Measurements from ENCODE around the gene WDR62.
A peak's percentile ranks its signal among the peaks of the same experiment; 100 is the strongest.
"Not testable (repeated sequence)": the region's sequence is repeated elsewhere in the genome, so short reads cannot be mapped to it uniquely, and the experiment has no call there.

WDR62 gene

DNA sequence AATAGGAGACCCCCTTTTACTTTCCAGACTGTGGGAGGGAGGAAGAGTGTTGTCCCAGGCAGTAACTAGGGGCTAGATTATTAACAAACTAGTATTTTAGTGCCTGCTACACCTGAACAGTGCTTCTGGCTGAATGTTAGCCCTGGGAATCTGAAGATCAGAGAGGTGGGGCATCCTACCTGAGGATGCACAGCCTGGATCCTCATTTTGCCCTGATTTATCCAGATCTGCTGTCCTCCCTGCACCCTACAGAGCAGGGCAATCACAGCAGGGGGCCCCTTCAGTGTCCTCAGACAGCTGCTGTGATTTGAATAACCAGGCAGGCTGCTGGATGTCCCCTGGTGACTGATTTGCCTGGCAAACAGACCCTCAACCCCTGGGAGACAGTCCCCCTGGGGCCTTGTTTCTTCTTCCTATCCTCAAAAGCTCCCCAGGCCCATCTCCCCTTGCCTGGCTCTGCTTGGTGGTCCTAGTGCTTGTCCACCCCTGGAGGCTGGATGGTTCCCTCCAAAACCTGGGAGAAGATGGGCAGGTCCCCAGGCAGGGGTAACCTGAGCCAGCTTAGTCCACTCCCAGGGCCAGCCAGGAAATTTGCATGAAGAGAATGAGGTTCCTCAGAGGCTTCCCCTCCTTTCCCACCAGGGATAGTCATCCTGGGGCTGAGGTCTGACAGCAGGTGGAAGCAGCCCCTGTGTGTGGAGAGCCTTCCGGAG, 55.9 kb downstream of the WDR62 start, which contains the start of gene OVOL3:
OVOL3 (plus strand) TSS at position 657 of the 713 bp plus-strand sequence. CDS start 60 bp downstream, outside the sequence.
- no peak for DNase-seq (ENCODE audit: low read depth in 2 of 2)

DNA sequence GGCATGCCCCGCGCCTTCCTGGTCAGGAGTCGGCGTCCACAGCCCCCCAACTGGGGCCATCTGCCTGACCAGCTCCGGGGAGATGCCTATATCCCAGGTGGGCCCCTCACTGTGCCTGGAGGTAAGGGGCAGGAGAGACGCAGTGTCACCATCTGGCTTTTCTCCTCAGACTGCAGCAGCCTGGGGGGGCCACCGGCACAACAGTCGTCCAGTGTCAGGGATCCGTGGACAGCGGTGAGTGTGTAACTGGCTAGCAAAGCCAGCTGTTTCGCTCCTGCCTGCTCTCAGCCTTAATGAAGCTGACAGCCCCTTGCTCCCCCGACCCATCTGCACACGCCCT, 56.5 kb downstream of the WDR62 start:
- DNase-seq (ENCODE audit: low read depth in 2 of 2), result no peak

DNA sequence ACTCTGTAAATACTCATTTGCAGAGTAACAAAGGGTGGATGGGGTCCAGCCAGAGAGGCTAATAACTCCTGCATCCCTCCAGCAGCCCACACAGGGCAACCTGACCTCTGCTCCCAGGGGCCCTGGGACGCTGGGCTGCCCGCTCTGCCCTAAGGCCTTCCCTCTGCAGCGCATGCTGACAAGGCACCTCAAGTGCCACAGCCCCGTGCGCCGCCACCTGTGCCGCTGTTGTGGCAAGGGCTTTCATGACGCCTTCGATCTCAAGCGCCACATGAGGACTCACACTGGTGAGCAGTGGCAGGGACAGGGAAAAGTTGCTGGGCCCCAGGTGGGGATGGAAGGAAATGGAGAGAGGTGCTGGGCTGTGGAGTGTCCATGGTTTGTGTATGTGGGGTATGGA, 58.0 kb downstream of the WDR62 start:
- DNase-seq (ENCODE audit: low read depth in 2 of 2), result no peak

DNA sequence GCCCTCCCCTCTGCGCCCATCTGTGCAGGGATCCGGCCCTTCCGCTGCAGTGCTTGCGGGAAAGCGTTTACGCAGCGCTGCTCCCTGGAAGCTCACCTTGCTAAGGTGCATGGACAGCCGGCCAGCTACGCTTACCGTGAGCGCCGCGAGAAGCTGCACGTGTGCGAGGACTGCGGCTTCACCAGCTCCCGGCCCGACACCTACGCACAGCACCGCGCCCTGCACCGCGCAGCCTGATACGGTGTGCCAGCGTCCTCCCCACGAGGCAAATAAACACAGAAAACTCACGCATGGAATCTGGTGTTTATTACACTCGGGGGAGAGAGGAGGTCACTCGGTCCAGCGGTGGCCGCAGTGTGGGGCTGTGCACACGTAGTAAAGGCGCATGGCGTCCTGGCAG, 58.7 kb downstream of the WDR62 start:
- DNase-seq (ENCODE audit: low read depth in 2 of 2), result no peak

DNA sequence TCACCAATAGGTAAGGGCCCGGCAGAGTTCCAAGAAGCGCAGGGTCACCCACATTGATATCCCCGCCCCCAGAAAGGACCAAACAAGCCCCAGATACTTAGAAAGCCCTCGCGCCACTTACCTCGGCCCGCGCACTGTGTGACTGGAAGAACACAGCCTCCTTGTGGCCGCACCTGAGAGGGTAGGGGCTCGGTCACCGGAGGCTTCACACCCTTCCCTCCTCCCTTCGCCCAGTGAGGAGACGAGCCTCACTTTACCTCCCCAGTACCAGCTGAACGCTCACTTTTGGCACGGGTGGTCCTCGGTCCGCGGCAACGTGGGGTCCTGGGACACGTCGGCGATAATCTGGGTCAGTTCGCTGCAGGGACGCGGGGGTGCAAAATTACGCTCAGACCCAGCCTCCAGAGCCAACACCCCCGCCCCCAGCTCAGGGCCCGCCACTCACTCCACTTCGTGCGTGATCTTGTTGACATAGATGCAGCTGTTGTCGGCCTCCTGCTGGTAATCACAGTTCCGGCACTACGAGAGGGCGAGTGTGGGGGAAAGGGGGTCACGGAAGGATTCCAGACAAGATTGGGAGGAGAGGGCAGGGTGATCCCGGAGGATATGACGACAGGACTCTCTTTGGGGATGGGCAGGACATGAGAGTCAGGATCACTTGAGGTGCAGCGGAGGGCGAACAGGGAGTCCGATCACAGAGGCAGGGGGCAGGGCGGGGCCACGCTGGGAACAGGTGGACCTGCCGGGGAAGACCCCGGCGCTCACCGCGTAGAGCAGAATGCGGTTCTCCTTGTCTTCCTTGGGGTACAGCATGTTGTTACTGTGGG, 59.4 kb downstream of the WDR62 start:
- DNase-seq (ENCODE audit: low read depth in 2 of 2), result no peak

DNA sequence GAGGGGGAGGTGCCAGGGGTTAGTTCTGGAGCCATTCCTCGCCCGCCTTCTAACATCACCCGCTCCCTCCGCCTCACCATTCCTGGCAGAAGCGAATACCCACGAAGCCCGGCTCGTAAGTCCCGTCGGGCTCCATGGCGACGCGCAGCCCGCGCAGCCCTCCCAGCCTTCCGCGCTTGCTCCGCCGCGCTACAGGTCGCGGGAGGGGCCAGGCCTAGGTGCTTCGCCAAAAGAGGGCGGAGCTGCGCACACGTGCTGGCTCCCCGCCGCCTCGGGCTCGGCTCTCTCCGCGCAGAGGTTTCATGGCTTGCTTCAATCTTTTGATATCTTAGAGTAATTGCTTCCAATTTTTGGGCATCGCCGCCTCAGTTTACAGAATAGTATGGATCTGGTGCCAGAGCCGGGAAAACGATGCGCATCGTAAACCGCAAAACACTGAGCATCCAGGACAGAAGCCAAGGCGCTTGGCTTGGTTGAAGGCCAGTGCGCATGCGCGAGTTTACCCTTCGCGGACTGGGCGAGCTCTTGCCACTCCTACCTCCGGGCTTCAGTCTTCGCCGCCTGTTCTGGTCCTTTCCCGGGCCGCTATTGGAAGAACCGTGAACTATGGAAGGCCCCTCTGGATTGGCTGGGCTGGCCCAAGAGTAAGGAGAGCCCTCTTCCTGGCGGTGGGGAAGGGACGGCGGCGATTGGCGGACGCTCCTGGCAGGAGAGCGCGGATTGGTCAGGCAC, 60.2 kb downstream of the WDR62 start, which contains the start of gene POLR2I:
POLR2I (minus strand) TSS at position 155 of the 732 bp plus-strand sequence; CDS start at position 136, 19 bp downstream.
- peak; percentile 100 for DNase-seq (ENCODE audit: low read depth in 2 of 2)

DNA sequence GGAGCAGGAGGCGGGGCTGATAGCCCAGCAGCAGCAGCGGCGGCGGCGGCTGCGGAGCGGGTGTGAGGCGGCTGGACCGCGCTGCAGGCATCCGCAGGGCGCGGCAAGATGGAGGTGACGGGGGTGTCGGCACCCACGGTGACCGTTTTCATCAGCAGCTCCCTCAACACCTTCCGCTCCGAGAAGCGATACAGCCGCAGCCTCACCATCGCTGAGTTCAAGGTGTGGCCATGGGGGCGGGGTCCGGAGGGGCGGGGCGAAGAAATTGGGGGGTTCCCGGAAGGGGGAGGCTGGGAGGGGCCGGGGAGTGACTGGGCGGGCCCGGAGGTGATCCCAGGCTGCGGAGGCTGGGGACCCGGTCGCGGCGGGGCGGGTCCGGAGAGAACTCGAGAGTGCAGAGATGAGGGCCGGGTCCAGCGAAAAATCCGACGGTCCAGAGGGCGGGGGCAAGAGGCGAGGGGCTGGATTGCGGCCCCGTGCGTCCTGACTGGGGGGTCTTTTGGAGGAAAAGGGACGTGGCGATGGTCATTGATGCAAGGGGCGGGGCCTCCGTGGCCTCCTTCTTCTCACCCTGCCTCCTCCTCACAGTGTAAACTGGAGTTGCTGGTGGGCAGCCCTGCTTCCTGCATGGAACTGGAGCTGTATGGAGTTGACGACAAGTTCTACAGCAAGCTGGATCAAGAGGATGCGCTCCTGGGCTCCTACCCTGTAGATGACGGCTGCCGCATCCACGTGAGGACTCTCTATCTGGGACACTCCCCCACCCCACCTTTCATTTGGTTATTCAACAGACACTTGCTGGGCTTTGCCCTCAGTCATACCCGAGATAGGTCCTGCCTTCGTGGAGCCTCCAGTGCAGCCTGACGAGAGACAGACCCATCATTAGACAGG, 61.0 kb downstream of the WDR62 start, which contains the start of gene TBCB:
TBCB (plus strand) TSS at position 16 of the 891 bp plus-strand sequence; CDS start at position 109, 93 bp downstream.
- no peak for DNase-seq (ENCODE audit: low read depth in 2 of 2)

DNA sequence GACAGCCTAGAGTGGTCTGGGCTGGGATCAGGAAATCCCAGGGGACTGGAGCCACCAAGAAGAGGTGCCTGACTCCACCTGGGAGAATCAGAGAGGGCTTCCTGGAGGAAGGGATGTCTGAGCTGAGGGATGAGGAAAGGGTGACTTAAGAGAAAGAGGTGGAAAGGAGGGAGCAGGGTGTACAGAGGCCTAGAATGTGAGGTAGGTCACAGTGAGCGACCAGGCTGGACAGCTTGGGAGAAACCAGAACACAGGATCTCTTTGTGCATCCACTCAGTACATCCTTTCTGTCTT, 61.6 kb downstream of the WDR62 start:
- DNase-seq (ENCODE audit: low read depth in 2 of 2), result no peak

DNA sequence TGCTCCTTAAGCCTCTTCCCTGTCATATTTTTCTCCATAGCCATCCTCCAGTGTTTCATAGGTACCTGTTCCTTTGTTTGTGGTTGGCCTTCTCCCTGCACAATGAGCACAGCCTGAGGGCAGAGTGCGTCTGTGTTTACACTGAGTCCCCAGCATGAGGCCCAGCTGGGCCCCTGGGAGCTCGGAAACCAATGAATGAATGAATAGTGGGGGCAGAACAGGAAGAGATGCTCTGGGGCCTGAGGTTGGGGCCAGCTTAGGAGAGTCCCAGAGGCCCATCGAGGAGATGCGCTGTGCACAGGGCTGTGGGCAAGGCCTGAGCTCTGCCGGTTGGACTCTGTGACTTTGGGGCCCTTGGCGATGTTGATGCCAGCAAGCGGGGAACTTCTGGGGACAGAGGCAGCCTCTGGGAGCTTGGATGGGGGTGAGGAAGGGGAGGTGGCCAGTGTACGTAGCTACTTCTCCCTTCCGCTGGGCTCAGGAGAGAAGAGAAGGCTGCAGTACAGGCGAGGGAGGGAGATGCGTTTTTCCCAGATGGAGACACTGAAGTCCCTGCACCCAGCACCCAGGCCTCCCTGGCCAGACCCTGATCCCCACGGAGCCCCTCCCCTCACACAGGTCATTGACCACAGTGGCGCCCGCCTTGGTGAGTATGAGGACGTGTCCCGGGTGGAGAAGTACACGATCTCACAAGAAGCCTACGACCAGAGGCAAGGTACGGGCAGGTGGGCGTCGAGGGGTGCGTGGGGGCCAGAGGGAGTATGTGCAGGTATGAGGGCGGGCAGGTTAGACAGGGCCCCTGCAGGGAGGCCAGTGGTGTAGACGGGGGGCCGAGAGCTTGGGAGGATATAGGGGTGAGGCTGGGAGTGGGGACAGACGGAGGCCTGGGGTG, 65.6 kb downstream of the WDR62 start:
- DNase-seq (ENCODE audit: low read depth in 2 of 2), result no peak

DNA sequence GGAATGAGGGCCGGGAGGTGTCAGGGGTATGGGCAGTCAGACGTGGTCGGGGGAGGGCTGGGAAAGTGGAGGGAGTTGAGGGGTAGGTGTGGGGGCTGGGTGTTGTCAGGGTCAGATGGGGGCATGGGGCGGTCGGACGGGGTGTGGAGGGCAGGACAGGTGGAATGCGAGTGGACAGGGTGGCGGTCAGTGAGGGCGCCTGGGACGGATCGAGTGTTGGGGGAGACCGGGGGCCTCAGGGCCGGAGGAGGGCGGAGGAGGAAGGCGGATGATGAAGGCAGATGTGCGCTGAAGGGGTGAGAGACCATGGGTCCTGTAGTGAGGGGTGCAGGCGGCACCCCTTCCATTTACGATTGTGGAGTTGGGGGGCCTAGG, 66.3 kb downstream of the WDR62 start:
- no peak for DNase-seq (ENCODE audit: low read depth in 2 of 2)

DNA sequence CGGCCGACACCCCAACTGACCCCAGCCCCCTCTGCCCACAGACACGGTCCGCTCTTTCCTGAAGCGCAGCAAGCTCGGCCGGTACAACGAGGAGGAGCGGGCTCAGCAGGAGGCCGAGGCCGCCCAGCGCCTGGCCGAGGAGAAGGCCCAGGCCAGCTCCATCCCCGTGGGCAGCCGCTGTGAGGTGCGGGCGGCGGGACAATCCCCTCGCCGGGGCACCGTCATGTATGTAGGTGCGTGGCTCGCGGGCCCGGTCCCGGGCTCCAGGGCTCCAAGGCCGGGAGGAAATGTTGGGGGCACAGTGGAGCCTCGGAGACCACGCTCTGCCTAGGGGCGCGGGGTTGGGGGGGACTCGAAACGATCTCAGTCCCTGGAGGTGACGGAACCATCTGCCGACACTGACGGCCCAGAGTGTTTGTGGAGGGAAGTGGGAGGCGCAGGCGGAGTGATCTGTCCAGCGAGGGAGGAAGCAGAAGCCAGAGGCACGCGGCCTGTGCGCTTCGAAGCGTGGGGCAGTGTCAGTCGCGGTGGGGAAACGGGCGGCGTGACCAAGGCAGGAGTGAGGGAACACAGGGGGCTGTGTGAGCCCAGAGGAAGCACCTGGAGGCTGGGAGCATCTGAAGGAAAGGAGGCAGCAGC, 66.9 kb downstream of the WDR62 start:
- no peak for DNase-seq (ENCODE audit: low read depth in 2 of 2)

DNA sequence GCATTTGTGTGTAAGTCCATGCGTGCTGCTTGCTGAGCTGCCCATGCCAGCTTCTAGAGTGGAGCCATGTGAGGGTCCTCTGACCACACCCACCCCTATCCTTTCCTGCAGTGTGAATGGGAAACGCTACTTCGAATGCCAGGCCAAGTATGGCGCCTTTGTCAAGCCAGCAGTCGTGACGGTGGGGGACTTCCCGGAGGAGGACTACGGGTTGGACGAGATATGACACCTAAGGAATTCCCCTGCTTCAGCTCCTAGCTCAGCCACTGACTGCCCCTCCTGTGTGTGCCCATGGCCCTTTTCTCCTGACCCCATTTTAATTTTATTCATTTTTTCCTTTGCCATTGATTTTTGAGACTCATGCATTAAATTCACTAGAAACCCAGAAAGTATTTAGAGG, 70.9 kb downstream of the WDR62 start:
- no peak for DNase-seq (ENCODE audit: low read depth in 2 of 2)

DNA sequence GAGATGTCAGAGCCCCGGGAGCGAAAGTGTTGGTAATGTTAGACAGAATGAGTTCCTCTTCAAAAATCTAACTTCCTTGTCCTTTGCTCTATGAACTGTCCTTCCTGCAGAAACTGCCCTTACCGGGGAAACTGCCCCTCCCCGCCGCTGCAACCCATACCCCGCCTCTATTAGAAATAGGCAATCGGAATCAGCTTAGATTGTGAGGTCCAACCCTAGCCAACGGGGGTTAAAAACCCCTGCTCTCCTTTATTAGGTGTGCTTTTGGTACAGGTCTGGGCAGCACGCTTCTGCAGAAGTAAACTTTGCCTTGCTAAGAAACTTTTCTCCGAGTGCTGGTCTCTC, 73.7 kb downstream of the WDR62 start:
- DNase-seq (ENCODE audit: low read depth in 2 of 2), result no peak

DNA sequence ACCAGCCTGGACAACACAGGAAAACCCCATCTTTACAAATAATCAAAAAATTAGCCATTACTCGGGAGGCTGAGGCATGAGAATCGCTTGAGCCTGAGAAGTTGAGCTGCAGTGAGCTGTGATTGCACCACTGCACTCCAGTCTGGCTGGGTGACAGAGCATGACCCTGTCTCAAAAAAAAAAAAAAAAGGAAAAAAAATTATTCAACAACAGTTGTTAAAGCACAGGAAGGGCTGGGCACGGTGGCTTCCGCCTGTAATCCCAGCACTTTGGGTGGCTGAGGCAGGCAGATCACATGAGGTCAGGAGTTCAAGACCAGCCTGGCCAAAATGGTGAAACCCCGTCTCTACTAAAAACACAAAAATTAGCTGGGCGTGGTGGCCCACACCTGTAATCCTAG, 76.5 kb downstream of the WDR62 start:
- not testable (repeated sequence) for DNase-seq (ENCODE audit: low read depth in 2 of 2)

DNA sequence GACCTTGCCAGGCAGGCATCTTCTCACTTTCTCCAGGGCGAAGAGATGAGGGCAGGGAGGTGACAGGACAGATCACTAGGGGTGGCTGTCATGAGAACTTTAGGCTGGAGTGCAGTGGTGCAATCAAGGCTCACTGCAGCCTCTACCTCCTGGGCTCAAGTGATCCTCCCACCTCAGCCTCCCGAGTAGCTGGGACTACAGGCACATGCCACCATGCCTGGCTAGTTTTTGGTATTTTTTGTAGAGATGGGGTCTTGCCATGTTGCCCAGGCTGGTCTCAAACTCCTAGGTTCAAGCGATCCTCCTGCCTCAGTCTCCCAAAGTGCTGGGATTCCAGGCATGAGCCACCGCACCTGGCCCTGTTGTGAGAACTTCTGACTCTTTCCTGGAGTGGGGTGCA, 80.2 kb downstream of the WDR62 start:
- DNase-seq (ENCODE audit: low read depth in 2 of 2), result not testable (repeated sequence)

DNA sequence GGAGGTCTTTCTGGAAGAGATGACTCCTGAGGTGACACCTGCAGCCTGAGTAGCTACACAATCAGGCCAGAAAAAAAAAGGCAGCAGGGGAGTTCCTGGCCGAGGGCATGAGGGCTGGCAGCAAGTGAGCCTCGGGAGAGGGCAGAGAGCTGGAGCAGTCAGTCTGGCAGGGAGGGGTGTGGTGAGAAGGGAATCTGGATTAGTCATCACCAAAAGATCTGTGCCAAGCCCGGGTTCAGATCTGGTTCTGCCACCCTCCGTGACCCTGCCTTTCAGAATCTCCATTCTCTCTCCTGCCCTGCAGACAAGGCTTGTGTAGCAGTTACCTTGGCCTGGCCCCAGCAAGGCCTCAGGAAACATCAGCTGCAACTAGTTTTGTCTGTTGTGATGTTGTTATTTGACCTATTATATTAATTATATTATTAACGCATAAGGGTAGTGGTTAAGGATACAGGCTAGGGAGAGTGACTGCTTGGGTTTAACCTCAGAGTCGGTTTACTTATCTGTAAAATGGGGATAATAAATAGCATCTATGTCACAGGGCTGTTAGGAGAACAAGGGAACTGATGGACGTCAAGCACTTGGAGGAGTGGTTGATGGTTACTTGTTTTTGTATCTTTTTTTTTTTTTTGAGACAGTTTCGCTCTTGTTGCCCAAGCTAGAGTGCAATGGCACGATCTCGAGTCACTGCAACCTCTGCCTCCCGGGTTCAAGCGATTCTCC, 82.4 kb downstream of the WDR62 start:
- DNase-seq (ENCODE audit: low read depth in 2 of 2), result no peak

DNA sequence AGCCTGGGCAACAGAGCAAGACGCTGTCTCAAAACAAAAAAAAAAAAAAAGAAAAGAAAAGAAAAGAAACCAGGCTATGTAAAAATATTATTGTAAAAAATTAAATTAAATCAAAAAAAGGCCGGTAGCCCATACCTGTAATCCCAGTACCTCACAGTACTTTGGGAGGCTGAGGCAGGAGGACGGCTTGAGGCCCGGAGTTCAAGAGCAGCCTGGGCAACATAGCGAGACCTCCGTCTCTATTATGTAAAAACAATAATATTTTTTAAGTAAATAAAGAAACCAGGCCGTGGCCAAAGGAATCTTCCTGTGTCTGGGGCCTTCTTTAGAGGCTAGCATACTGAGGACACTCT, 84.4 kb downstream of the WDR62 start:
- no peak for DNase-seq (ENCODE audit: low read depth in 2 of 2)

DNA sequence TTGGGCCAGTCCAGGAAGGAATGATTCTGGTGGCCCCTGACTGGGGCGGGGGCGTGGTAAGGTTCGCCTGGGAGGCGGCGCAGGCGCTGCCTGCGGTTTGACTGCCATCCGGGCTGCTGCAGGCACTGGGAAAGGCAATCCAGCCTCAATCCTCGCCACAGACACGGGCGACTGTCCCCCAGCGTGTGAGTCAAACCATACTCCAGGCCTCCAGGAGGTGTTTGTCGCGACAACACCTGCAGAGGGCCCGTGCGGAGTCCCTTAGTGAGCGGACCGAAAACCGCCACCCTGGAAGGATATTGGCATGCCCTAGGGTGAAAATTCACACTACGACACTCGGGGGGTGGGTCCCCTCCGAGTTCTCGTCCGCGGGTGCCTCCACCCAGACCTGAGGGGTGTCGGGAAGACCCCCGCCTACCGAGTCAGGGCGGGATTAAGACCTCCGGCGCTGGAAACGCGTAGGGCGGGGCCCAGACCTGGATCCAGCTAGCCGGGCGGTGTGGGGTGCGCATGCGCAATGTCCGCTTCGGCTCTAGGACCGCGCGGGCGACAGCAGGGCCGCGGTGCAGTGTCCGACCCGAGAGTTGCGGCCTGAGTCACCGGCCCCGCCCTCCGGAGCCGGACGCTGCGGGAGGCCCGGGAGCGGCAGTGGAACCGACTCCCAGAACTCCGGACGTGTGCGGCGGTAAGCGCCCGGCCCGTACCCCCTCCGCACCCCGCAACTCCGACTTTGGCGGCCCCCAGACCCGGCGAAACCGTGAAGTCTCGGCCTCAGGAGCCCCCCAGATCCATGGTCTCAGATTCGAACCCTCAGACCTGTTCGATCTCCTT, 85.0 kb downstream of the WDR62 start, which contains the start of gene CAPNS1:
CAPNS1 (plus strand) TSS at position 594 of the 831 bp plus-strand sequence. CDS start 946 bp downstream, outside the sequence.
- peak; percentile 80 to 86 for DNase-seq (ENCODE audit: low read depth in 2 of 2)
